Aorta (tissue), 5 donors: ENCODE results near the gene BAIAP2. TPM values are rescaled to one million over a fixed set of nuclear protein-coding genes. Genes with fewer than 3 reads are reported as not detected.

Experiments used
- ATAC-seq: fragments of 200-7000 bp; cut with Tn5 transposase; one replicate; pipeline ENCODE4 v1.9.1; 2022; ENCODE audit warnings: moderate library complexity; ENCODE audit not compliant: low FRiP score
- DNase-seq, 2 donors: peaks; one replicate each; pipeline ENCODE4 v3.0.0-alpha.2; 2020
- H3K27ac ChIP-seq, 2 donors: one replicate each; pipeline ENCODE4 v1.5.1; 2013; ENCODE audit warnings: low read length in 2 of 2, mild to moderate bottlenecking in 2 of 2, moderate library complexity in 2 of 2, control low read depth in 1 of 2, inconsistent platforms in 1 of 2, low read depth in 1 of 2
- H3K27me3 ChIP-seq, 2 donors: one replicate each; pipeline ENCODE4 v1.6.1; 2013; ENCODE audit warnings: control low read depth in 1 of 2, low read length in 1 of 2, mild to moderate bottlenecking in 1 of 2, moderate library complexity in 1 of 2; ENCODE audit not compliant: insufficient read depth in 2 of 2, control insufficient read depth in 1 of 2
- H3K36me3 ChIP-seq, 2 donors: one replicate each; pipeline ENCODE4 v1.6.1; 2013; ENCODE audit warnings: control low read depth in 1 of 2, low read length in 1 of 2, mild to moderate bottlenecking in 1 of 2; ENCODE audit not compliant: insufficient read depth in 2 of 2, control insufficient read depth in 1 of 2
- H3K4me1 ChIP-seq, 2 donors: one replicate each; pipeline ENCODE4 v1.6.1; 2013; ENCODE audit warnings: low read length in 2 of 2, control low read depth in 1 of 2, mild to moderate bottlenecking in 1 of 2, moderate library complexity in 1 of 2; ENCODE audit not compliant: insufficient read depth in 2 of 2, control insufficient read depth in 1 of 2
- H3K4me3 ChIP-seq, 2 donors: one replicate each; pipeline ENCODE4 v1.5.1; 2013; ENCODE audit warnings: low read length in 2 of 2, control low read depth in 1 of 2, mild to moderate bottlenecking in 1 of 2
- H3K9me3 ChIP-seq: one replicate; pipeline ENCODE4 v1.6.1; 2013; ENCODE audit warnings: mild to moderate bottlenecking, low read length; ENCODE audit not compliant: control insufficient read depth
- WGBS, 2 donors: extraction: QIAGEN DNeasy Blood & Tissue Kit; methylation state at CpG; one replicate each; pipeline ENCODE4 v1.1.7; 2013; 5-methylcytosine and 5-hydroxymethylcytosine counted together
- intact Hi-C, 2 donors: fragments of 100-400 bp; cut with DNase I; formaldehyde crosslinking; loops; one replicate each; pipeline versions ENCODE4 v1.14.2 to v1.15.0; 2022
- polyA plus RNA-seq, 2 donors: library from polyadenylated mRNA; stranded (reverse); fragments of 200-250 nt; gene quantifications; one replicate each; pipeline ENCODE4 v1.2.3, GENCODE V29; 2013
- total RNA-seq, 2 donors: library from RNA; stranded (reverse); fragmentation: NEBNext Ultra II Directional; extraction: Animal tissue kit (Norgen Biotek cat#: 25700); gene quantifications; one replicate each; pipeline ENCODE4 v1.2.1, GENCODE V29; 2021
- donor health status: healthy with polysubstance abuse.
- donor health status: Bipolar disorder and iron deficiency.
- donor health status: DM: no; HTN: no; CAD: no.
- donor health status: DM: no; HTN: no; CAD: no.
- donor health status: DM: yes; HTN: yes; CAD: no.

BAIAP2 gene
- total and polyA plus RNA-seq, 4 donors, result 1.7 to 23.7 (median 14.3) TPM

DNA sequence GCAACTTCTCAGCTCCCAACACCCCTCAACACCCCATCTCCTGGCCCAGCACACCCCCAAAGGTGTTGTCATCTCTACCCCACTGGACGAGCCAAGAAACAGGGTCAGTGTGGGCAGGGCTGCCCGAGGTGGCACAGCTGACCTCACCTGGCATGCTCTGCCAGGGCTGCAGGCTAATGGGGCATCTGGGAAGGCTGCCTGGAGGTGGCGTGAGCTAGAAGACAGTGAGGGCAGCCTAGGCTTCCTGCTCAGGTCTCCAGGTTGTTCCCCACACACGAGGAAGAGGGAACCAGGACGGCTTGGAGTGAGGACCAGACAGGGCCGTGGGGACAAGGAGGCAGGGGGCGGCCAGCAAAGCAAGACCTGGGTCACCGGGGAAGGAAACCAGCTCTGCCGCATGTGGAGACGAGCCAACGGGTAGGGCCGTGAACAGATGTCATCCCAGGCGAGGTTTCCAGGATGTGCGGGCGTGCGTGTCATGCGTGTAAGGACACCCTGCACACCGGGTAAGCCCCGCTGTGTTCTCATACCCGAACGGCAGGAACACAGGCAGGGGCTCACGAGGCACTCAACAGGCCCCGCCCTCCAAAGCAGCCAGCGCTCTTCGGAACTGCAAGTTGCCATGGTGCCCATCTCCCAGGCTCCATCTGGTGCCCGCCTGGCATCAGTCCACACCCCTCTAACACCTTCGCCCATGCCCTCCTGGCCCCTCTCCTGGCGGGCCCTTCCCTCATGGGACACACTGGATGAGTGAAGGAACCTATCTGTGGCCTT, 100.7 kb downstream of the BAIAP2 start:
- Histone ChIP-seq H3K9me3 (no peaks in the 10 kb centered on the region), H3K27ac (no peak overlapping the region), H3K36me3 (no peaks in the 10 kb centered on the region), H3K27me3 (no peaks in the 10 kb centered on the region), H3K4me1 (no peaks in the 10 kb centered on the region), H3K4me3 (no peak overlapping the region)
- 89 to 90% methylated on average over 28 of the region's 28 CpGs for WGBS, 2 donors
- DNase-seq (no peak), ATAC-seq (no peak)
- intact Hi-C loops, result no loop called here

DNA sequence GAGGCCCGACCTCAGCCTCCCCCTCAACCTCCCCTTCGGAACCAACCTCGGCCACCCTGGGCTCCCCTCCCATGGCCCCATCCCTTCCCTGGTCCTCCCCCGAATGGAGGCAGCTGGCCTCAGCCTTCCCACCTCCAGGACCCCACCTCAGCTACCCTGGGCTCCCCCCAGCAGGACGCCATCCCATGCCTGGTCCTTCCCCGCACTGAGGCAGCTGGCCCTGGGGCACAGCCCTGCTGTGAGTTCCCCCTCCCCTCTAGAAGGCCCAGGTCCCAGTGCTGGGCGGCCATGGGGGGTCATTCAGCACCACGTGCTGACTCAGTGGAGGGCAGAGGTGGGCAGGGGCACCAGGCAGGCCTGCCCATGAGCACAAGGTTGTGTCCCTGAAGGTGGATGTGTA, 101.4 kb downstream of the BAIAP2 start:
- no peak for DNase-seq
- no peak for ATAC-seq
- H3K4me1 ChIP-seq, result no peaks in the 10 kb centered on the region
- H3K4me3 ChIP-seq, result no peak overlapping the region
- no peak overlapping the region for H3K27ac ChIP-seq
- no peaks in the 10 kb centered on the region for H3K36me3 ChIP-seq
- H3K9me3 ChIP-seq, result no peaks in the 10 kb centered on the region
- H3K27me3 ChIP-seq, result no peaks in the 10 kb centered on the region
- intact Hi-C loops, result no loop called here
- WGBS, 2 donors, result 88 to 90% methylated on average over 7 to 8 of the region's 8 CpGs

DNA sequence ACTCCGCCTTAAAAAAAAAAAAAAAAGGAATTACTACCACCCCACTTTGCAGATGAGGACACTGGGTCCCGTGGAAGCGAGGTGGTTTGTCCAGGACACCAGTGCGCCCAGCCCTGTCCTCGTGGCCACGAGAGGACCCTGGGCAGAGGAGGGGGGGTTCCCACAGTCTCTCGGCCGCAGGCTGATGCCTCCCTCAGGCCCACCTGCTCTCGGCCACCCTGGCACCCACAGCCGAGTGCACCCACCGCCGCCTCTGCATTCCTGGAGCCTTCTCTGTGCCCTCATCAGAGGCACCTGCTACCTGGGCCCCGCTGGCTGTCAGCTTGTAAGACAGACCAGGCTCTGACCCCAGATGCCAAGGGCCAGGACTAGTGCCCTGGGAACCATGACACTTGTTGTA, 102.3 kb downstream of the BAIAP2 start:
- H3K36me3 ChIP-seq, result no peaks in the 10 kb centered on the region
- no peak for ATAC-seq
- 89 to 91% methylated on average over 10 to 13 of the region's 13 CpGs for WGBS, 2 donors
- intact Hi-C loops, result no loop called here
- H3K4me3 ChIP-seq, result no peak overlapping the region
- no peak overlapping the region for H3K27ac ChIP-seq
- DNase-seq, result no peak
- no peaks in the 10 kb centered on the region for H3K4me1 ChIP-seq
- H3K9me3 ChIP-seq, result no peaks in the 10 kb centered on the region
- H3K27me3 ChIP-seq, result no peaks in the 10 kb centered on the region

DNA sequence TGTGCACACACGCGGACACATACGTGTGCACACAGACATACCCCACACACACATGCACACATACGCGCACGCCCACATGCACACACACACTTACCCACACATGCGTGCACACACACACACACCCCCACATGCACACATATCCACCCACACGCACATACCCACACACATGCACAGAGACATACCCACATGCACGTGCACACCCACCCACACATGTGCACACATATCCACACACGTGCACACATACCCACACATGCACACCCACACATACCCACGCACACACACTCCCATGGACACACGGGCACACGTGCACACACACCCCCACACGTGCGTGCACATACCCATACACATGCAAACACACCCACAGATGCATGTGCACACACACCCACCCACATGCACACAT, 103.1 kb downstream of the BAIAP2 start:
- H3K4me3 ChIP-seq, result no peak overlapping the region
- intact Hi-C loops, result no loop called here
- ATAC-seq (no peak), DNase-seq (no peak)
- no peaks in the 10 kb centered on the region for H3K36me3 ChIP-seq
- H3K27ac ChIP-seq, result no peak overlapping the region
- no peaks in the 10 kb centered on the region for H3K9me3 ChIP-seq
- WGBS, 2 donors, result 91 to 93% methylated on average over 15 of the region's 15 CpGs
- H3K27me3 ChIP-seq, result no peaks in the 10 kb centered on the region
- no peaks in the 10 kb centered on the region for H3K4me1 ChIP-seq

DNA sequence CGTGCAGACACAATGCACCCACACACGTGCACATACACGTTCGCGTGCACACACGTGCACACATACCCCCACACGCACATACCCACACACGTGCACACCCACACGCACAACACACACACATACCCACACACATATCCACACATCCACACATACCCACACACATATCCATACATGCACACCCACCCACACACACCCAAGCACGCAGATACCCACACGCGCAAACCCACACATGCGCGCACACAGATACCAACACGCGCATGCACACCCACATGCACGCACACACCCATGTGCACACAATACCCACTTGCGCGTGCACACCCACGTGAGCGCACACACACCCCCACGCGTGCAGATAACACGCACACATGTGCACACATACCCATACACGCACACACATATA, 103.5 kb downstream of the BAIAP2 start:
- Histone ChIP-seq H3K27me3 (no peaks in the 10 kb centered on the region), H3K9me3 (no peaks in the 10 kb centered on the region), H3K27ac (no peak overlapping the region), H3K4me1 (no peaks in the 10 kb centered on the region), H3K36me3 (no peaks in the 10 kb centered on the region), H3K4me3 (no peak overlapping the region)
- DNase-seq (no peak), ATAC-seq (no peak)
- WGBS, 2 donors, result 93 to 96% methylated on average over 25 of the region's 25 CpGs
- intact Hi-C loops, result no loop called here

DNA sequence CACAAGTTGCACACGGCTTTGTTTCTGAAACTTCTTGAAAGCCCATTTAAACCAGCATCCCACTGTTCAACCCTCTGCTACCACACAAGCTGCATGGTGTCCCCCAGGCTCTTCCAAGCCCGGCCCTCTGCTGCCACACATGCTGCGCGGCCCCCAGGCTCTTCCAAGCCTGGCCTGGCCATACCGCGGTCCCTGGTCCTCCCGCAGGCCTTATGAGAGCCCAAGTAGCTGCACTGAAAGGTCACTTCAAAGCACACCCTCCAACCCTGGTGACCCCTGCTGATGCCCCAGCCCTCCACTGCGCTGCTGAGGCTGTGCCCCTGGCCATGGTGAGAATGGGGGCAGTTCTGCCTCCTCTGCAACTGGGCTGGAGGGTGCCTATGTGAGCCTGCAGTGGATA, 104.5 kb downstream of the BAIAP2 start:
- DNase-seq (no peak), ATAC-seq (no peak)
- no peaks in the 10 kb centered on the region for H3K36me3 ChIP-seq
- H3K27ac ChIP-seq, result no peak overlapping the region
- 93 to 94% methylated on average over 8 of the region's 8 CpGs for WGBS, 2 donors
- H3K4me1 ChIP-seq, result no peaks in the 10 kb centered on the region
- intact Hi-C loops, result no loop called here
- H3K4me3 ChIP-seq, result no peak overlapping the region
- no peaks in the 10 kb centered on the region for H3K27me3 ChIP-seq
- H3K9me3 ChIP-seq, result no peaks in the 10 kb centered on the region

DNA sequence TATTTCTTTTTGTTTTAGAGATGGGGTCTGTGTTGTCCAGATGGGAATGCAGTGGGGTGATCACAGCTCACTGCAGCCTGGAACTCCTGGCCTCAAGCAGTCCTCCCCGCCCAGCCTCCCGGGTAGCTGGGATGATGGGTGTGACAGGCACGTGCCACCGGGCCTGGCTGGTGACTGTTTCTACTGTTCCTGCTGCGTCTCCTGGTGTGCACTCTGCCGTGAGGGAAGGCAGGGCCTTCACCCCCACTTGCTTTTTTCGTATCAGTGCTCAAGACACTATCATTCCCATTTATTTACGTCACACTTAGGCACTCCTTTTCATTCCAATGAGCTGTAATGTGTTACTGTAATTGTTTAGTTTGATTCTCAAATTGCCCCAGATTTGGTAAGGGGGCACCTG, 105.1 kb downstream of the BAIAP2 start:
- no peak overlapping the region for H3K27ac ChIP-seq
- intact Hi-C loops, result no loop called here
- 80 to 86% methylated on average over 8 of the region's 8 CpGs for WGBS, 2 donors

DNA sequence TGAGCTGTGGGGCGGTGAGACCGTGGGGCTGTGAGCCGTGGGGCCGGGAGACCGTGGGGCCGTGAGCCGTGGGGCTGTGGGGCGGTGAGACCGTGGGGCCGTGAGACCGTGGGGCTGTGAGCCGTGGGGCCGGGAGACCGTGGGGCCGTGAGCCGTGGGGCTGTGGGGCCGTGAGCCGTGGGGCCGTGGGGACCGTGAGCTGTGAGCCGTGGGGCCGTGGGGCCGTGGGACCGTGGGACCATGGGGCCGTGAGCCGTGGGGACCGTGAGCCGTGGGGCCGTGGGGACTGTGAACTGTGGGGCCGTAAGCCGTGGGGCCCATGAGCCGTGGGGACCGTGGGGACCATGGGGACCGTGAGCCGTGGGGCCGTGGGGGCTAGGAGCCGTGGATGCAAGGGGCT, 105.7 kb downstream of the BAIAP2 start:
- Histone ChIP-seq H3K27ac (no peak overlapping the region), H3K27me3 (no peaks in the 10 kb centered on the region), H3K4me1 (no peaks in the 10 kb centered on the region), H3K9me3 (no peaks in the 10 kb centered on the region), H3K36me3 (no peaks in the 10 kb centered on the region), H3K4me3 (no peak overlapping the region)
- intact Hi-C loops, result no loop called here
- 95 to 98% methylated on average over 35 to 37 of the region's 37 CpGs for WGBS, 2 donors
- ATAC-seq (no peak), DNase-seq (no peak)

More for the DNA sequence above, 105.1 kb downstream of the BAIAP2 start:
- Histone ChIP-seq H3K9me3 (no peaks in the 10 kb centered on the region), H3K4me3 (no peak overlapping the region), H3K36me3 (no peaks in the 10 kb centered on the region), H3K4me1 (no peaks in the 10 kb centered on the region), H3K27me3 (no peaks in the 10 kb centered on the region)
- DNase-seq (no peak), ATAC-seq (no peak)
